Measurements from ENCODE around the gene TUBA4A. TPM values are rescaled to one million over a fixed set of nuclear protein-coding genes. Genes with fewer than 3 reads are reported as not detected.
A peak's percentile ranks its signal among the peaks of the same experiment; 100 is the strongest.

TUBA4A gene
- total and polyA plus RNA-seq, 10 of the 15 experiments (the other 5 are each of a cell fraction or from before 2014, with no cell fraction given) = 58.2 to 325 (median 134) TPM

- TF ChIP-seq, protein P1, sequence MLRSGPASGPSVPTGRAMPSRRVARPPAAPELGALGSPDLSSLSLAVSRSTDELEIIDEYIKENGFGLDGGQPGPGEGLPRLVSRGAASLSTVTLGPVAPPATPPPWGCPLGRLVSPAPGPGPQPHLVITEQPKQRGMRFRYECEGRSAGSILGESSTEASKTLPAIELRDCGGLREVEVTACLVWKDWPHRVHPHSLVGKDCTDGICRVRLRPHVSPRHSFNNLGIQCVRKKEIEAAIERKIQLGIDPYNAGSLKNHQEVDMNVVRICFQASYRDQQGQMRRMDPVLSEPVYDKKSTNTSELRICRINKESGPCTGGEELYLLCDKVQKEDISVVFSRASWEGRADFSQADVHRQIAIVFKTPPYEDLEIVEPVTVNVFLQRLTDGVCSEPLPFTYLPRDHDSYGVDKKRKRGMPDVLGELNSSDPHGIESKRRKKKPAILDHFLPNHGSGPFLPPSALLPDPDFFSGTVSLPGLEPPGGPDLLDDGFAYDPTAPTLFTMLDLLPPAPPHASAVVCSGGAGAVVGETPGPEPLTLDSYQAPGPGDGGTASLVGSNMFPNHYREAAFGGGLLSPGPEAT (IDR thresholded peaks at IDR 0.05; ENCODE audit: low read depth) = peak; percentile 89
These were observed 24.3 kb upstream of the TUBA4A start (continued) for GRCh38 chr2:219277703-219278654.

DNA sequence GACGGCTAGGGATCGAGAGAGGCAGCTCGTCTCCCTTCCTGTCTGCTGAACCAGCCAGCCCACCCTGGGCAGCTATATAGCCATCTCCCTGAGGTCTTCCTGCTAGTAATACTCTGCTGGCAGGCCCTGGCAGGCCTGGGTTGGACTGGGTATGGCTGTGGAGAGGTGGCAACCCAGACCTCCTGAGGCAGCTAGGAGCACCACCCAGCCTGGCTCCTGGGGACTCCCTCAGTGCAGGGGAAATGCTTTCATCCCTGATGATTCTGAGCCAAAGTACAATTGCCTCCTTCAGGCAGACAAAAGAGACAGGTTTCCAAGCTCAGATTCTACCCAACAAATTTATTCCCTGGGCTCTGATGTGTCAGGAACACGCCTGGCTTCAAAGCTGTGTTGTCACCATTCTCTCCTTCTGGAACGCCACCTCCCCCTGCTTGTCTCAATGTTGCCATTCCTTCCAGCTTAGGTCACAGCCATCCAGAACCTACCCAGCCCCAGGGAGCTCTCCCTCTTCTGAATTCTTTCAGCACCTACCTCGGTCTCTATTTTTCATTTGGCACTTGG is 20.7 kb upstream of the TUBA4A start:
- no peaks in the 10 kb centered on the region for H3K36me3 ChIP-seq (ENCODE audit: control insufficient read depth in 2 of 2, insufficient read depth in 2 of 2, low read length in 1 of 2)
- ChIA-PET SMC1A (ENCODE audit: uncharacterized antibody, unreplicated experiment) (interaction anchor here (1.0 to 8.3 kb wide), 5 partner anchors 19 to 99 kb away, joined by 3 to 98 read pairs (median 6); partner anchors contain the start of genes TUBA4A and TUBA4B), RAD21 (ENCODE audit: unreplicated experiment) (interaction anchor here (0.7 to 2.2 kb wide), 3 partner anchors 20 to 25 kb away, joined by 3 to 10 read pairs (median 8); partner anchors contain the start of gene TUBA4A), CTCF (interaction anchor here (0.9 to 13.5 kb wide), 9 partner anchors 12 to 115 kb away, joined by 3 to 257 read pairs (median 4); partner anchors contain the start of gene TUBA4A), POLR2A (interaction anchor here (0.6 to 2.1 kb wide), 6 partner anchors 16 to 35 kb away, joined by 4 to 9 read pairs (median 6); partner anchors contain the start of gene TUBA4B)
- H3K4me2 ChIP-seq (ENCODE audit: control insufficient read depth, insufficient read depth) = no peak overlapping the region
- peaks cover 15% of the 10 kb centered on the region for H3K4me1 ChIP-seq (ENCODE audit: control insufficient read depth, insufficient read depth, low read length)
- no peak overlapping the region for H2AFZ ChIP-seq (ENCODE audit: control insufficient read depth, low read depth, low read length)
- no peaks in the 10 kb centered on the region for H3K9me3 ChIP-seq (replicated peaks; ENCODE audit: control insufficient read depth, insufficient read depth, low read length)
- no peak for DNase-seq (ENCODE audit: low read depth, low spot score)
- intact Hi-C loops (cut with micrococcal nuclease; ENCODE audit: unreplicated experiment) = no loop called here
- no TSS peak for BruUV-seq (replicated peaks)
- no peak for FAIRE-seq
- no peaks in the 10 kb centered on the region for H3K79me2 ChIP-seq (ENCODE audit: control insufficient read depth, insufficient read depth, low read length)
- no peak for ATAC-seq
- no peaks in the 10 kb centered on the region for H3K27me3 ChIP-seq (replicated peaks in 1 of 2; ENCODE audit: control insufficient read depth in 2 of 2, insufficient read depth in 2 of 2, low read length in 1 of 2)
- H4K20me1 ChIP-seq (ENCODE audit: control insufficient read depth, insufficient read depth) = no peaks in the 10 kb centered on the region
- no peak overlapping the region for H3K9ac ChIP-seq (ENCODE audit: control insufficient read depth, insufficient read depth, low read length)
- in situ Hi-C loops (cut with MboI) = no loop called here
- no peak overlapping the region for H3K27ac ChIP-seq (ENCODE audit: control insufficient read depth, insufficient read depth)
- 59% methylated on average over 6 of the region's 6 CpGs for WGBS (ENCODE audit: insufficient coverage, insufficient replicate concordance, low lambda C conversion rate, missing lambda C conversion rate)
- H3K4me3 ChIP-seq = no peak overlapping the region
- TF ChIP-seq NFYB (IDR thresholded peaks at IDR 0.05; ENCODE audit: insufficient read depth, low read depth, low read length) (no peak), ZBTB40 (IDR thresholded peaks at IDR 0.05; ENCODE audit: borderline replicate concordance) (no peak), BHLHE40 (IDR thresholded peaks at IDR 0.05; ENCODE audit: borderline replicate concordance in 1 of 2, low read depth in 2 of 2, low read length in 1 of 2) (no peak), NBN (IDR thresholded peaks at IDR 0.05) (no peak), HCFC1 (IDR thresholded peaks at IDR 0.05; ENCODE audit: low read length) (no peak), ZNF217 (IDR thresholded peaks at IDR 0.05) (no peak), CBX5 (IDR thresholded peaks at IDR 0.05; ENCODE audit: low read depth) (no peak), CBFB (IDR thresholded peaks at IDR 0.05; ENCODE audit: low read depth) (no peak), SUPT20H (IDR thresholded peaks at IDR 0.05; ENCODE audit: borderline replicate concordance, control insufficient read depth, low read depth, low read length) (no peak), JUND (IDR thresholded peaks at IDR 0.05; ENCODE audit: low read depth, low read length) (no peak)

All from GM12878 (cell line).